T-helper 1 cell treated with Interleukin-12 subunit alpha and Interleukin-12 subunit beta and Interleukin-4 antibody, amounts not matched to agents 30 μg/mL and 1 μg/mL, for 36 hours (primary cell): ENCODE results near the gene ULK2.

Source experiments
- H3K27ac Mint-ChIP-seq: one replicate; pipeline ENCODE4 v1.8.0; 2021; ENCODE audit warnings: mild to moderate bottlenecking, mixed read lengths
- H3K27me3 Mint-ChIP-seq: one replicate; pipeline ENCODE4 v1.8.0; 2021; ENCODE audit warnings: low read depth, mixed read lengths
- H3K36me3 Mint-ChIP-seq: one replicate; pipeline ENCODE4 v1.8.0; 2021; ENCODE audit warnings: low read depth, mixed read lengths
- H3K4me1 Mint-ChIP-seq: one replicate; pipeline ENCODE4 v1.8.0; 2021; ENCODE audit warnings: low read depth, mixed read lengths
- H3K4me3 Mint-ChIP-seq: one replicate; pipeline ENCODE4 v1.8.0; 2021; ENCODE audit warnings: mild to moderate bottlenecking, moderate library complexity, mixed read lengths
- H3K9me3 Mint-ChIP-seq: one replicate; pipeline ENCODE4 v1.8.0; 2021; ENCODE audit warnings: mixed read lengths

The ULK2 gene

GRCh38 chr17:19752216-19753050 is 115.3 kb downstream of the ULK2 start:
- Mint-ChIP-seq H3K27me3 (no peaks in the 10 kb centered on the region), H3K4me1 (no peaks in the 10 kb centered on the region), H3K36me3 (no peaks in the 10 kb centered on the region), H3K4me3 (no peak overlapping the region), H3K27ac (no peak overlapping the region), H3K9me3 (no peaks in the 10 kb centered on the region)

- no peak overlapping the region for H3K4me3 Mint-ChIP-seq
- H3K36me3 Mint-ChIP-seq = no peaks in the 10 kb centered on the region
- no peak overlapping the region for H3K27ac Mint-ChIP-seq
- no peaks in the 10 kb centered on the region for H3K9me3 Mint-ChIP-seq
- H3K4me1 Mint-ChIP-seq = no peaks in the 10 kb centered on the region
- no peaks in the 10 kb centered on the region for H3K27me3 Mint-ChIP-seq
Observed at GRCh38 chr17:19750835-19751234, 116.9 kb downstream of the ULK2 start.

GRCh38 chr17:19750020-19750572 is 117.6 kb downstream of the ULK2 start:
- no peaks in the 10 kb centered on the region for H3K36me3 Mint-ChIP-seq
- no peaks in the 10 kb centered on the region for H3K27me3 Mint-ChIP-seq
- no peak overlapping the region for H3K4me3 Mint-ChIP-seq
- no peaks in the 10 kb centered on the region for H3K4me1 Mint-ChIP-seq
- H3K27ac Mint-ChIP-seq = no peak overlapping the region
- H3K9me3 Mint-ChIP-seq = no peaks in the 10 kb centered on the region

DNA sequence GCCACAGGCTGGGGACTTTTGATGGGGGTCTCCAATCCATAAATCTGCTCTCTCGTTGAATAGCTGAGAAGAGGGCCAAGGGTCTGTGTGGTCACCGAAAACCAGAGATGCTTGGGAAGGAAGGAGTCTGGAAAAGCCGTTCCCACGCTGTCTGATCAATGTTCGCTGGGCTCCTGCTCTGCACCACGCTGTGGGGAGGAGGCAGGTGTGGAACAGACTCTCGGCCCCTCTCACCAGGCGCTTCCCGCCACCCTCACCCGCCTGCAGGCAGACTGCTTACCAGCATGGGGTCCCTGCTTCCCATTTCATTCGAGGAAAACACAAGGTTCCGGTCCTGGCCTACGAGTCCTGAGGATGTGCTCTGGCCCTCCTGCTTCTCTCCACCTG is 118.9 kb downstream of the ULK2 start:
- Mint-ChIP-seq H3K4me1 (no peaks in the 10 kb centered on the region), H3K27me3 (no peaks in the 10 kb centered on the region), H3K36me3 (no peaks in the 10 kb centered on the region), H3K27ac (no peak overlapping the region), H3K4me3 (no peak overlapping the region), H3K9me3 (no peaks in the 10 kb centered on the region)

DNA sequence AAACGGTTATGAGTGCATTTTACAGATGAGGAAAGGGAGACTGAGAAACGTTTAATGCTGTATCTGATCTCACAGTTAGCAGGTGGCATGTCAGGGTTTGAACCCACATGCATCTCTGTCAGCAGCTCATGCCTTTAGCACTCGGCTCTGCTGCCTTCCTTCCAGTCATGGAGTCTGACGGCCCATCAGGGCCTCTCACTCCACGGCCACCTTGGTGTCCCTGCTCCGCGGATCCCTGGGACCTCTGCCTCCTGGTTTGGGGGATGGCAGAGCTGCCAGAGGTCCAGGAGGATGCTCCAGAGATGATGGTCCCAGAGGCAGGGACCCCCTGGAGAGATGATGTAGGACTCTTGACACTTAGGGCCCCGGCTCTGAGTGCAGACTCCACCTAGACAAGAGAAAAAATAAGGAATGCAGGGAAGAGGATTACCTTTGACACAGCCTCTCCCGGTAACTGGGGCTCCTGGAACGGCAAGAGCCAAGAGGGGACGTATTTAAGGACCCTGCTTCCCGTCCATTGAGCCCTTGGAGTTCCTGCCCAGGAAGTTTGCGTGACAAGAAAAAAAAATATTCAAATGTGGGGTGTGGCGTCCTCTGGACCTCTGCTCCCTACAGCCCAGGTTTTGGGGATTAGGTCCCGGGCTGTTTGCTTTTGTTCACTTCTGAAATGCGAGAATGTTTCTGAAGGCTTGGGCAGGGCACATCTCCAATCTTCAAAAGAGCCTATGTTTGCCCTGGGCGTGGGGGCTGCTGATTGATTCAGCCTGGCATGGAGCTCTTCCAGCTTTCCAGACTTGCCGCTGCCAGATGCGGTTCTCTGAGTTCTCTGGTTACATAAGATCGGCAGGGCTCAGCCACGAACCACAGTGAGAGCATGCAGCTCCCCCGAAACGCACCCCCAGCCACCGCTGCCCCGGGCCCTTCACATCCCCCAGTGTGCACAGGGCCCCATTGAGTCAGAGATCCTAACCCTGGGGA is 119.6 kb downstream of the ULK2 start, which contains the start of gene ALDH3A1:
ALDH3A1 (minus strand) TSS at position 470 of the 978 bp plus-strand sequence. CDS start 3,169 bp downstream, outside the sequence.
- Mint-ChIP-seq H3K9me3 (no peaks in the 10 kb centered on the region), H3K4me3 (no peak within 1 kb of the TSS), H3K36me3 (no peaks in the 10 kb centered on the region), H3K27ac (no peak within 1 kb of the TSS), H3K27me3 (no peaks in the 10 kb centered on the region), H3K4me1 (no peaks in the 10 kb centered on the region)

- Mint-ChIP-seq H3K4me3 (no peak overlapping the region), H3K36me3 (no peaks in the 10 kb centered on the region), H3K27me3 (no peaks in the 10 kb centered on the region), H3K9me3 (no peaks in the 10 kb centered on the region), H3K4me1 (no peaks in the 10 kb centered on the region), H3K27ac (no peak overlapping the region)
Observed at GRCh38 chr17:19747159-19747719, 120.5 kb downstream of the ULK2 start.

- Mint-ChIP-seq H3K36me3 (no peaks in the 10 kb centered on the region), H3K27me3 (no peaks in the 10 kb centered on the region), H3K4me3 (no peak overlapping the region), H3K4me1 (no peaks in the 10 kb centered on the region), H3K9me3 (no peaks in the 10 kb centered on the region), H3K27ac (no peak overlapping the region)
Observed at GRCh38 chr17:19746517-19746916, 121.2 kb downstream of the ULK2 start.

GRCh38 chr17:19744922-19745757 is 122.6 kb downstream of the ULK2 start:
- H3K4me1 Mint-ChIP-seq = no peaks in the 10 kb centered on the region
- peak overlapping the region; percentile 42 for H3K4me3 Mint-ChIP-seq
- H3K27ac Mint-ChIP-seq = no peak overlapping the region
- no peaks in the 10 kb centered on the region for H3K36me3 Mint-ChIP-seq
- H3K9me3 Mint-ChIP-seq = no peaks in the 10 kb centered on the region
- no peaks in the 10 kb centered on the region for H3K27me3 Mint-ChIP-seq

- H3K27me3 Mint-ChIP-seq = no peaks in the 10 kb centered on the region
- H3K4me1 Mint-ChIP-seq = no peaks in the 10 kb centered on the region
- no peaks in the 10 kb centered on the region for H3K36me3 Mint-ChIP-seq
- no peak overlapping the region for H3K27ac Mint-ChIP-seq
- H3K9me3 Mint-ChIP-seq = no peaks in the 10 kb centered on the region
- peak overlapping the region; percentile 50 for H3K4me3 Mint-ChIP-seq
Observed at GRCh38 chr17:19744492-19744891, 123.2 kb downstream of the ULK2 start.

DNA sequence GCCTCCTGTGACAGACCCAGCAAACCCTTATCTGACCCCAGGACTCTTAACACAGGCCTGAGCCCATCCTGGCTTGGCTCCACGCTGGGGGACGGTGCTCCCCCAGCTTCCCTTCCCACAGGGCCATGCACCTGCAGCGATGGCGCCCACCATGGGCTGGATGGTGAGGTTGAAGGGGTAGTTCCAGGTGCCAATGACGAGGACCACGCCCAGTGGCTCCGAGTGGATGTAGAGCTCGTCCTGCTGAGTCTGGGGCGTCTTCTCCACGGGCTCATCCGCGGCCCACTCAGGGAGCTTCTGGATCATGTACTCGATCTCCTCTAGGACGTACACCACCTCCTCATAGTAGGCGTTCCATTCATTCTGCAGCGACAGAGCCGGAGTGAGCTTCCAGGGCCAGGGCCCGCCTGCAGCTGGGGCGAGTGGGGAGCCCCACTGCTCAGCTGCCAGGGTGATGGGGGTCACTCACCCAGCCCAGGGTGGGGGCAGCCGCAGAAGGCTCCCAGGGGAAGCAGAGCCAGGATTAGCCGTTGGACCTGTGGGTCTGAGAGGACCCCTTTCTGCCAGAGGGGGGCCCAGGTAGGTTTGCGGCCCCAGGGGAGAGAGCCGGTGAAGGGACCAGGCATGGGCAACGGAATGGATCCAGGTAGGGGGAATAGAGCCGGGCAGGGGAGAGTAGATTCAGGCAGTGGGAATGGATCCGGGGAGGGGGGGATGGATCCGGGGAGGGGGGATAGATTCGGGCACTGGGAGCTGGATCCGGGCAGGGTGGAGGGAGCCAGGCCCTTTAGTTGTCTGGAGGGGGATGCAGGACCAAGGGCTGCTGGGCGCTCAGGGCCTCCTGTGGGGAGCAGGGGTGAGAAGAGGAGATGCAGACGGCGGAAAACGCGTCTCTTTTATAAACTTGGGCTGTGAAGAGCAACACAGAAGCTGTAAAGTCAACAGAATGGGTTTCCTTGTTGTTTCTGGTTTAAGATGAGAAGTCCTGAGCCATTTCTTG is 124.3 kb downstream of the ULK2 start:
- no peaks in the 10 kb centered on the region for H3K36me3 Mint-ChIP-seq
- H3K9me3 Mint-ChIP-seq = no peaks in the 10 kb centered on the region
- H3K27ac Mint-ChIP-seq = no peak overlapping the region
- H3K4me1 Mint-ChIP-seq = no peaks in the 10 kb centered on the region
- H3K4me3 Mint-ChIP-seq = no peak overlapping the region
- no peaks in the 10 kb centered on the region for H3K27me3 Mint-ChIP-seq

GRCh38 chr17:19742495-19742894 is 125.2 kb downstream of the ULK2 start:
- Mint-ChIP-seq H3K4me3 (no peak overlapping the region), H3K27me3 (no peaks in the 10 kb centered on the region), H3K27ac (no peak overlapping the region), H3K9me3 (no peaks in the 10 kb centered on the region), H3K36me3 (no peaks in the 10 kb centered on the region), H3K4me1 (no peaks in the 10 kb centered on the region)

- Mint-ChIP-seq H3K27ac (no peak overlapping the region), H3K4me1 (no peaks in the 10 kb centered on the region), H3K9me3 (no peaks in the 10 kb centered on the region), H3K27me3 (no peaks in the 10 kb centered on the region), H3K36me3 (no peaks in the 10 kb centered on the region), H3K4me3 (no peak overlapping the region)
Observed at GRCh38 chr17:19741832-19742457, 125.8 kb downstream of the ULK2 start.
